GM12878 (cell line): ENCODE results near the gene ZNF418. TPM values are rescaled to one million over a fixed set of nuclear protein-coding genes. Genes with fewer than 3 reads are reported as not detected.

Experiments used
- ATAC-seq: fragments of 200-7000 bp; cut with Tn5 transposase; 3 replicates; pipeline ENCODE4 v1.9.1; 2020; ENCODE audit warnings: mild to moderate bottlenecking, moderate library complexity
- Bru-seq: library from RNA; stranded (reverse); fragments of 400-500 nt; gene quantifications from one replicate; lab custom pipeline; 2021; lab: Mats Ljungman, UMichigan
- BruChase-seq, 2 experiments: library from RNA; stranded (reverse); fragments of 400-500 nt; gene quantifications; one replicate each; lab custom pipeline; 2021; lab: Mats Ljungman, UMichigan
- BruUV-seq: library from RNA; stranded (reverse); fragments of 400-500 nt; replicated peaks from 2 replicates; lab custom pipeline; 2021; lab: Mats Ljungman, UMichigan
- CTCF ChIA-PET: fragments of 300-600 bp; sonication (Branson Sonifier 250); formaldehyde crosslinking; extraction: SDS; loops from one replicate; lab custom pipeline; 2021; ENCODE audit warnings: inconsistent platforms; lab: Yijun Ruan, JAX
- POLR2A ChIA-PET: fragments of 350-600 bp; formaldehyde crosslinking; extraction: SDS; loops from one replicate; lab custom pipeline; 2021; ENCODE audit warnings: inconsistent platforms; lab: Charles Lee
- RAD21 ChIA-PET: fragments of 300-600 bp; sonication (Branson Sonifier 250); formaldehyde crosslinking; loops from one replicate; lab custom pipeline; 2023; ENCODE audit warnings: antibody characterized with exemption; ENCODE audit not compliant: unreplicated experiment; lab: Charles Lee
- SMC1A ChIA-PET: fragments of 300-600 bp; sonication (Branson Sonifier 250); formaldehyde crosslinking; loops from one replicate; lab custom pipeline; 2023; ENCODE audit not compliant: unreplicated experiment, uncharacterized antibody; lab: Charles Lee
- DNase-seq: peaks from one replicate; pipeline ENCODE4 v3.0.0-alpha.2; 2011; ENCODE audit warnings: low read depth, low spot score
- FAIRE-seq: peaks from 3 replicates; lab custom pipeline; 2011; peaks lifted over from hg19 to GRCh38; lab: Jason Lieb, UNC
- H2AFZ ChIP-seq: 2 replicates; pipeline ENCODE4 v1.6.0; 2011; ENCODE audit warnings: low read depth, low read length, control low read depth; ENCODE audit not compliant: control insufficient read depth
- H3K27ac ChIP-seq: 2 replicates; pipeline ENCODE4 v1.5.1; 2011; ENCODE audit warnings: control low read depth; ENCODE audit not compliant: control insufficient read depth, insufficient read depth
- H3K27me3 ChIP-seq, 2 experiments: replicated peaks in 1 of 2; 2 replicates each; pipeline versions ENCODE4 v1.6.0 to v1.6.1; 2011; ENCODE audit warnings: low read length in 1 of 2; ENCODE audit not compliant: control insufficient read depth in 2 of 2, insufficient read depth in 2 of 2
- H3K36me3 ChIP-seq, 2 experiments: 2 replicates each; pipeline ENCODE4 v1.5.1; 2011; ENCODE audit warnings: low read length in 1 of 2; ENCODE audit not compliant: control insufficient read depth in 2 of 2, insufficient read depth in 2 of 2
- H3K4me1 ChIP-seq: 2 replicates; pipeline ENCODE4 v1.6.1; 2011; ENCODE audit warnings: mild to moderate bottlenecking, low read length, moderate library complexity, mixed read lengths; ENCODE audit not compliant: control insufficient read depth, insufficient read depth
- H3K4me2 ChIP-seq: 2 replicates; pipeline ENCODE4 v1.6.0; 2011; ENCODE audit warnings: control low read depth; ENCODE audit not compliant: control insufficient read depth, insufficient read depth
- H3K4me3 ChIP-seq: fragments of 200-600 bp; sonication (generic); 2 replicates; pipeline ENCODE4 v1.5.1; 2016
- H3K79me2 ChIP-seq: 2 replicates; pipeline ENCODE4 v1.6.0; 2011; ENCODE audit warnings: low read length; ENCODE audit not compliant: control insufficient read depth, insufficient read depth
- H3K9ac ChIP-seq: 2 replicates; pipeline ENCODE4 v1.8.0; 2011; ENCODE audit warnings: low read length, control low read depth, mixed read lengths; ENCODE audit not compliant: control insufficient read depth, insufficient read depth
- H3K9me3 ChIP-seq: replicated peaks from 3 replicates; pipeline ENCODE4 v1.5.1; 2011; ENCODE audit warnings: mild to moderate bottlenecking, low read length; ENCODE audit not compliant: control insufficient read depth, insufficient read depth
- H4K20me1 ChIP-seq: 2 replicates; pipeline ENCODE4 v1.6.0; 2011; ENCODE audit not compliant: control insufficient read depth, insufficient read depth
- BHLHE40 ChIP-seq, 2 experiments: fragments of 450-650 bp in 1 of 2; IDR thresholded peaks; 2 replicates each; pipeline ENCODE4 v1.6.1; 2011 to 2017; ENCODE audit warnings: low read depth in 2 of 2, borderline replicate concordance in 1 of 2, improper control_type of control experiment in 1 of 2, low read length in 1 of 2, mild to moderate bottlenecking in 1 of 2
- CHD2 ChIP-seq: IDR thresholded peaks from 2 replicates; pipeline ENCODE4 v1.6.1; 2011; ENCODE audit warnings: low read depth, low read length, improper control_type of control experiment, borderline replicate concordance
- DPF2 ChIP-seq: fragments of 450-650 bp; IDR thresholded peaks from 2 replicates; pipeline ENCODE4 v1.6.1; 2017; ENCODE audit warnings: mild to moderate bottlenecking
- EED ChIP-seq: sonication (generic); IDR thresholded peaks from 2 replicates; pipeline ENCODE4 v1.6.1; 2016; ENCODE audit warnings: antibody characterized with exemption, low read depth
- IRF5 ChIP-seq: fragments of 450-650 bp; IDR thresholded peaks from 2 replicates; pipeline ENCODE4 v1.6.1; 2017; ENCODE audit warnings: borderline replicate concordance
- MEF2B ChIP-seq: fragments of 450-650 bp; IDR thresholded peaks from 2 replicates; pipeline ENCODE4 v1.6.1; 2018; ENCODE audit warnings: mild to moderate bottlenecking, moderate library complexity; ENCODE audit not compliant: partially characterized antibody, poor library complexity, severe bottlenecking
- MYC ChIP-seq: IDR thresholded peaks from 2 replicates; pipeline ENCODE4 v1.6.1; 2011; ENCODE audit warnings: mild to moderate bottlenecking, low read length, moderate library complexity, inconsistent platforms; ENCODE audit not compliant: insufficient read depth, insufficient replicate concordance, insufficient read length, severe bottlenecking
- NFYB ChIP-seq: IDR thresholded peaks from 2 replicates; pipeline ENCODE4 v1.6.1; 2011; ENCODE audit warnings: low read depth, mild to moderate bottlenecking, low read length, improper control_type of control experiment, moderate library complexity; ENCODE audit not compliant: insufficient read depth
- PKNOX1 ChIP-seq: fragments of 450-650 bp; IDR thresholded peaks from 2 replicates; pipeline ENCODE4 v1.6.1; 2016; ENCODE audit warnings: mild to moderate bottlenecking
- RELB ChIP-seq: fragments of 450-650 bp; IDR thresholded peaks from 2 replicates; pipeline ENCODE4 v1.6.1; 2017; ENCODE audit warnings: low read depth, mild to moderate bottlenecking, moderate library complexity
- SMAD5 ChIP-seq: IDR thresholded peaks from 2 replicates; pipeline ENCODE4 v1.6.1; 2016; ENCODE audit warnings: antibody characterized with exemption, low read depth
- SP1 ChIP-seq: IDR thresholded peaks from one replicate; pipeline ENCODE4 v1.6.1; 2011; ENCODE audit warnings: low read depth, low read length
- SRF ChIP-seq, 2 experiments: IDR thresholded peaks; 2 replicates each; pipeline ENCODE4 v1.6.1; 2011; ENCODE audit warnings: low read depth in 2 of 2, low read length in 2 of 2, mild to moderate bottlenecking in 1 of 2, moderate library complexity in 1 of 2
- TARDBP ChIP-seq: IDR thresholded peaks from 2 replicates; pipeline ENCODE4 v1.6.1; 2016; ENCODE audit warnings: borderline replicate concordance
- YY1 ChIP-seq: IDR thresholded peaks from 2 replicates; pipeline ENCODE4 v1.6.1; 2011; ENCODE audit warnings: low read depth, mild to moderate bottlenecking, low read length
- WGBS: methylation state at CpG from one replicate; pipeline ENCODE4 v1.1.6; 2016; ENCODE audit warnings: low lambda C conversion rate; ENCODE audit not compliant: insufficient replicate concordance, insufficient coverage; ENCODE audit errors: missing lambda C conversion rate; 5-methylcytosine and 5-hydroxymethylcytosine counted together
- in situ Hi-C: fragments of 300-500 bp; cut with MboI; formaldehyde crosslinking; loops from 9 replicates; pipeline ENCODE4 v1.14.3; 2018; ENCODE audit warnings: mixed read lengths
- intact Hi-C: fragments of 100-400 bp; cut with micrococcal nuclease; formaldehyde crosslinking; loops from one replicate; pipeline ENCODE4 v1.14.2; 2022; ENCODE audit not compliant: unreplicated experiment
- long read RNA-seq, 2 experiments: library from polyadenylated mRNA; unstranded; transcript quantifications; one replicate each; pipeline ENCODE4 v2.0.0, GENCODE V29; 2019 to 2020
- polyA minus RNA-seq, 3 experiments: library from RNA; depleted of rRNA, polyadenylated mRNA; stranded (reverse); fragments of >200 nt; gene quantifications; 2 replicates each; pipeline ENCODE4 v1.2.3, GENCODE V29; 2011
- polyA plus RNA-seq, 11 experiments: library from polyadenylated mRNA; depleted of rRNA in 4 of 11; unstranded in 6 of 11; stranded (reverse) in 5 of 11; fragments of >200 nt; fragmentation: Nextera tagmentation in 4 of 11; fragmentation: Illumina TruSeq in 1 of 11; extraction: Ambion mirVana in 4 of 11; extraction: Trizol in 1 of 11; gene quantifications; 1 replicate in 1 of 11; 2 replicates in 10 of 11; pipeline versions ENCODE4 v1.2.1 to v1.2.3, GENCODE V29; 2011 to 2016; ENCODE audit warnings: inconsistent platforms in 2 of 11, missing spikeins in 2 of 11, low read depth in 1 of 11
- total RNA-seq, 4 experiments: library from RNA; depleted of rRNA in 3 of 4; stranded (reverse); fragments of >200 nt in 3 of 4; fragmentation: Illumina TruSeq in 1 of 4; extraction: Trizol in 1 of 4; gene quantifications; 2 replicates each; pipeline versions ENCODE4 v1.2.1 to v1.2.3, GENCODE V29; 2013 to 2021

The ZNF418 gene
- 31.4 and 34.5 TPM in 2 replicates for total RNA-seq (2013; cell fraction: nucleolus; rRNA removed)
- 0.45 and 0.54 TPM in 2 replicates for total RNA-seq (2014; rRNA removed)
- 1.2 and 1.3 TPM in 2 replicates for total RNA-seq (2014; rRNA removed; fragmentation: Illumina TruSeq; extraction: Trizol)
- total RNA-seq (2021), result 0.69 TPM in 2 replicates
- 1.6 TPM for polyA plus RNA-seq (2011; ENCODE audit: low read depth)
- polyA plus RNA-seq (2011; rRNA removed), result 1.2 and 2.5 TPM in 2 replicates
- polyA plus RNA-seq (2011; cell fraction: cytosol; rRNA removed), result 0.69 and 1.5 TPM in 2 replicates
- polyA plus RNA-seq (2011; cell fraction: nucleus; rRNA removed), result 2.4 and 3.2 TPM in 2 replicates
- 2.6 and 2.9 TPM in 2 replicates for polyA plus RNA-seq (2012)
- polyA plus RNA-seq (2014; fragmentation: Illumina TruSeq; extraction: Trizol), result 0.59 and 2.0 TPM in 2 replicates
- under 1 TPM in 1 of 2 experiments, not detected in 1; 0.20 TPM for polyA plus RNA-seq (2014; fragmentation: Nextera tagmentation; extraction: Ambion mirVana)
- 0.53 and 1.3 TPM in 2 replicates for polyA plus RNA-seq (2014; rRNA removed)
- polyA plus RNA-seq (2016; fragmentation: Nextera tagmentation; extraction: Ambion mirVana), result 1 to 10 TPM in 1 of 2 experiments, under 1 TPM in 1; 0.44 to 1.1 TPM
- polyA minus RNA-seq (2011; rRNA and poly(A)+ RNA removed), result 2.1 and 2.6 TPM in 2 replicates
- polyA minus RNA-seq (2011; cell fraction: cytosol; rRNA and poly(A)+ RNA removed), result 1.1 and 1.5 TPM in 2 replicates
- polyA minus RNA-seq (2011; cell fraction: nucleus; rRNA and poly(A)+ RNA removed), result 0.73 and 3.1 TPM in 2 replicates
- percentile 65 among the genes with signal in this experiment for Bru-seq, nascent RNA
- percentile 58 among the genes with signal in this experiment for BruChase-seq, experiment 1, labeled RNA remaining after a 6-hour chase
- percentile 61 among the genes with signal in this experiment for BruChase-seq, experiment 2, labeled RNA remaining after a 2-hour chase
- long read RNA-seq, experiment 1, partial matches to known transcripts, result 0 of 1 reads
- long read RNA-seq, experiment 1, other reads (novel, unspliced or antisense), result 1 of 1 reads
- long read RNA-seq, experiment 2, result 0 reads

- Histone ChIP-seq H3K27me3 (no peaks in the 10 kb centered on the region), H3K9me3 (peaks cover 33% of the 10 kb centered on the region; the same call in 2 of the 3 replicates), H2AFZ (peak within 1 kb of the TSS; percentile 75), H3K4me3 (peak within 1 kb of the TSS; percentile 80), H3K79me2 (no peaks in the 10 kb centered on the region), H3K4me1 (no peaks in the 10 kb centered on the region), H3K4me2 (peak within 1 kb of the TSS; percentile 79), H4K20me1 (no peaks in the 10 kb centered on the region), H3K36me3 (no peaks in the 10 kb centered on the region; a peak in 1 of 4 replicates), H3K9ac (peak within 1 kb of the TSS; percentile 56; the same call in 1 of the 2 replicates), H3K27ac (peak within 1 kb of the TSS; percentile 46; the same call in 1 of the 2 replicates)
- ChIA-PET POLR2A (no interaction called here), CTCF (no interaction called here), RAD21 (no interaction called here), SMC1A (no interaction called here)
- peak; percentile 93 for FAIRE-seq
- WGBS, result 9% methylated on average over 50 of the region's 54 CpGs
- in situ Hi-C loops (no loop called here), intact Hi-C loops (no loop called here)
- ATAC-seq, result peak; percentile 98
- BruUV-seq, result TSS peak; percentile 73
- peak; percentile 55 for DNase-seq
- TF ChIP-seq CHD2 (peak; percentile 86), MEF2B (no peak), SRF (IDR thresholded peaks at IDR 0.05; ENCODE audit: low read depth in 2 of 2, low read length in 2 of 2) (no peak), IRF5 (peak; percentile 31; the same call in 1 of the 2 replicates), EED (no peak), NFYB (peak; percentile 74), TARDBP (no peak), PKNOX1 (peak; percentile 98), YY1 (peak; percentile 89), SP1 (peak; percentile 81), DPF2 (peak; percentile 53; the same call in 1 of the 2 replicates), MYC (no peak), SMAD5 (no peak), RELB (0 out of 2 replicates have a peak, but pooled peaks have one; percentile 27), BHLHE40 (IDR thresholded peaks at IDR 0.05; ENCODE audit: borderline replicate concordance in 1 of 2, low read depth in 2 of 2, low read length in 1 of 2) (no peak)
These were observed at the start of gene ZNF418 for GRCh38 chr19:57934820-57935665. Gene ZNF418 (minus strand): TSS chr19:57935402. CDS start chr19:57933822, 1,580 bp downstream.
